Measurements from ENCODE around the gene SAMD13. TPM values are rescaled to one million over a fixed set of nuclear protein-coding genes. Genes with fewer than 3 reads are reported as not detected.
A peak's percentile ranks its signal among the peaks of the same experiment; 100 is the strongest.

The SAMD13 gene
- total and polyA plus RNA-seq, 10 donors, result 0.39 to 2.8 (median 1.5) TPM

- 93 to 100% (median 95%) methylated on average over 2 of the region's 2 CpGs for whole genome bisulfite sequencing, 5 donors
- H3K4me1 ChIP-seq, result no peaks in the 10 kb centered on the region
- H3K27ac ChIP-seq, result no peak overlapping the region
- TF ChIP-seq POLR2A (IDR thresholded peaks at IDR 0.05) (no peak), CTCF (IDR thresholded peaks at IDR 0.05 in 8 of 11, conservative IDR thresholded peaks at IDR 0.05 in 3 of 11) (no peak), POLR2AphosphoS5 (IDR thresholded peaks at IDR 0.05) (no peak)
- H3K9me3 ChIP-seq, result peaks cover 0 to 6% (median 0%) of the 10 kb centered on the region in 8 donors
- no peaks in the 10 kb centered on the region for H3K36me3 ChIP-seq
- no peaks in the 10 kb centered on the region for H3K27me3 ChIP-seq (replicated peaks in 1 of 7)
- no peak for DNase-seq
- intact Hi-C loops (cut with DNase I; ENCODE audit: low total_unique reads), result no loop called here
- no peak overlapping the region for H3K4me3 ChIP-seq
Observed at GRCh38 chr1:84345220-84345619, 43.7 kb downstream of the SAMD13 start.

GRCh38 chr1:84347271-84347931 is 45.9 kb downstream of the SAMD13 start:
- no peak for DNase-seq
- intact Hi-C loops (cut with DNase I; ENCODE audit: low total_unique reads), result no loop called here

GRCh38 chr1:84347932-84348555 is 46.5 kb downstream of the SAMD13 start:
- Histone ChIP-seq H3K27ac (peak overlapping the region in 3 of 8 donors; percentile 1 to 34 (median 28)), H3K36me3 (no peaks in the 10 kb centered on the region), H3K9me3 (no peaks in the 10 kb centered on the region), H3K27me3 (replicated peaks in 1 of 7) (no peaks in the 10 kb centered on the region), H3K4me3 (no peak overlapping the region), H3K4me1 (no peaks in the 10 kb centered on the region)
- TF ChIP-seq POLR2A (IDR thresholded peaks at IDR 0.05) (no peak), POLR2AphosphoS5 (IDR thresholded peaks at IDR 0.05) (peak in 2 of 3 donors; percentile 49 to 58), CTCF (IDR thresholded peaks at IDR 0.05 in 8 of 11, conservative IDR thresholded peaks at IDR 0.05 in 3 of 11) (no peak)
- DNase-seq, result no peak
- 78 to 90% (median 84%) methylated on average over 11 of the region's 11 CpGs for WGBS, 5 donors
- intact Hi-C loops (cut with DNase I; ENCODE audit: low total_unique reads), result no loop called here

More at GRCh38 chr1:84347271-84347931, 45.9 kb downstream of the SAMD13 start:
- H3K4me1 ChIP-seq, result no peaks in the 10 kb centered on the region
- no peak overlapping the region for H3K4me3 ChIP-seq
- peaks cover 0 to under 1% (median 0%) of the 10 kb centered on the region in 8 donors for H3K9me3 ChIP-seq
- peak overlapping the region in 1 of 8 donors; percentile 1 for H3K27ac ChIP-seq
- no peak for TF ChIP-seq POLR2AphosphoS5 (IDR thresholded peaks at IDR 0.05)
- TF ChIP-seq CTCF (IDR thresholded peaks at IDR 0.05 in 8 of 11, conservative IDR thresholded peaks at IDR 0.05 in 3 of 11), result no peak
- no peak for TF ChIP-seq POLR2A (IDR thresholded peaks at IDR 0.05)
- 75 to 89% (median 85%) methylated on average over 6 of the region's 6 CpGs for WGBS, 5 donors
- H3K36me3 ChIP-seq, result no peaks in the 10 kb centered on the region
- no peaks in the 10 kb centered on the region for H3K27me3 ChIP-seq (replicated peaks in 1 of 7)

GRCh38 chr1:84348759-84349158 is 47.3 kb downstream of the SAMD13 start:
- no peaks in the 10 kb centered on the region for H3K4me1 ChIP-seq
- DNase-seq, result no peak
- 75 to 97% (median 92%) methylated on average over 1 of the region's 1 CpG for WGBS, 5 donors
- no peaks in the 10 kb centered on the region for H3K9me3 ChIP-seq
- H3K27ac ChIP-seq, result peak overlapping the region in 2 of 8 donors; percentile 28 to 34
- TF ChIP-seq POLR2AphosphoS5 (IDR thresholded peaks at IDR 0.05) (no peak), POLR2A (IDR thresholded peaks at IDR 0.05) (no peak), CTCF (IDR thresholded peaks at IDR 0.05 in 8 of 11, conservative IDR thresholded peaks at IDR 0.05 in 3 of 11) (no peak)
- H3K27me3 ChIP-seq (replicated peaks in 1 of 7), result no peaks in the 10 kb centered on the region
- no peaks in the 10 kb centered on the region for H3K36me3 ChIP-seq
- intact Hi-C loops (cut with DNase I; ENCODE audit: low total_unique reads), result no loop called here
- no peak overlapping the region for H3K4me3 ChIP-seq

All from spleen (tissue), 11 donors.